Lower leg skin (tissue), 3 donors: ENCODE data around the gene SARM1.

Experiments used
- POLR2A ChIP-seq, 2 donors: fragments of 450-650 bp; IDR thresholded peaks; one replicate each; pipeline ENCODE4 v1.6.1; 2016 to 2017; ENCODE audit warnings: antibody characterized with exemption in 2 of 2, mild to moderate bottlenecking in 1 of 2, moderate library complexity in 1 of 2
- TF ChIP-seq, protein P1 (sequence below), 3 donors: fragments of 450-650 bp; IDR thresholded peaks; one replicate each; pipeline ENCODE4 v1.5.1; 2016; ENCODE audit warnings: antibody characterized with exemption in 3 of 3, mild to moderate bottlenecking in 3 of 3, moderate library complexity in 2 of 3

- TF ChIP-seq, protein P1, sequence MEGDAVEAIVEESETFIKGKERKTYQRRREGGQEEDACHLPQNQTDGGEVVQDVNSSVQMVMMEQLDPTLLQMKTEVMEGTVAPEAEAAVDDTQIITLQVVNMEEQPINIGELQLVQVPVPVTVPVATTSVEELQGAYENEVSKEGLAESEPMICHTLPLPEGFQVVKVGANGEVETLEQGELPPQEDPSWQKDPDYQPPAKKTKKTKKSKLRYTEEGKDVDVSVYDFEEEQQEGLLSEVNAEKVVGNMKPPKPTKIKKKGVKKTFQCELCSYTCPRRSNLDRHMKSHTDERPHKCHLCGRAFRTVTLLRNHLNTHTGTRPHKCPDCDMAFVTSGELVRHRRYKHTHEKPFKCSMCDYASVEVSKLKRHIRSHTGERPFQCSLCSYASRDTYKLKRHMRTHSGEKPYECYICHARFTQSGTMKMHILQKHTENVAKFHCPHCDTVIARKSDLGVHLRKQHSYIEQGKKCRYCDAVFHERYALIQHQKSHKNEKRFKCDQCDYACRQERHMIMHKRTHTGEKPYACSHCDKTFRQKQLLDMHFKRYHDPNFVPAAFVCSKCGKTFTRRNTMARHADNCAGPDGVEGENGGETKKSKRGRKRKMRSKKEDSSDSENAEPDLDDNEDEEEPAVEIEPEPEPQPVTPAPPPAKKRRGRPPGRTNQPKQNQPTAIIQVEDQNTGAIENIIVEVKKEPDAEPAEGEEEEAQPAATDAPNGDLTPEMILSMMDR (IDR thresholded peaks at IDR 0.05) = no peak
- no peak for TF ChIP-seq POLR2A (IDR thresholded peaks at IDR 0.05)
These were observed at the start of gene SARM1 for GRCh38 chr17:28371245-28372202.
